ENCODE data around the gene APBB3. TPM values are rescaled to one million over a fixed set of nuclear protein-coding genes. Genes with fewer than 3 reads are reported as not detected.

APBB3 gene
- total and polyA plus RNA-seq, 9 of the 15 experiments (the other 6 are each of a cell fraction or from before 2014, with no cell fraction given), result 0.17 to 24.3 (median 9.5) TPM

DNA sequence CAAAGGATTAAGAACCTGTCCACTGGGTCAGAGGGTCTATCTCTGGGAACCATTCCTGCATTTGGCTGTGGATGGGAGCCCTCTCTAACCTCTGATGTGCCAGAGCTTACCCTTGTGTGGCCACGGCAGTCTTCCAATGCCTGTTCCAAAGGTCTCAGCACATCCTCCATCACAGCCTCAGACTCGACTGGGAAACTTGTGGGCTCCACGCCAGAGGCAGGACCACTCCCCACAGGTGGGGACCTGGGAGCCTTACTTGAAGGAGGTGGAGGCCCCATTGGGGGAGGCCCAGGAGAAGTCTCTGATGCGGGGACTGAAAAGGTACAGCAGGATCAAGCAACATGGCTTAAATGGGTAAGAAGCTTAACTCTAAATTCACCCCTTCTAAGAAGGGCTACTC, 12.5 kb downstream of the APBB3 start (continued):
- TF ChIP-seq CHD7 (IDR thresholded peaks at IDR 0.05; ENCODE audit: low read depth, low read length) (no peak), PURB (CRISPR knock-in tag; IDR thresholded peaks at IDR 0.05; ENCODE audit: low read depth) (no peak), ZNF551 (CRISPR knock-in tag; IDR thresholded peaks at IDR 0.05) (no peak)

Data from K562 (cell line).